GM12891 (cell line): ENCODE data around the gene BPIFB6.

Source experiments
- POLR2A ChIP-seq: IDR thresholded peaks from 2 replicates; pipeline ENCODE4 v1.6.1; 2011; ENCODE audit warnings: low read depth, low read length, control low read depth
- POLR2AphosphoS5 ChIP-seq: IDR thresholded peaks from 2 replicates; pipeline ENCODE4 v1.6.1; 2011; ENCODE audit warnings: low read depth, low read length, control low read depth
- SPI1 ChIP-seq: IDR thresholded peaks from 2 replicates; pipeline ENCODE4 v1.6.1; 2011; ENCODE audit warnings: low read depth, low read length, control low read depth
- TAF1 ChIP-seq: IDR thresholded peaks from 2 replicates; pipeline ENCODE4 v1.6.1; 2011; ENCODE audit warnings: low read depth, low read length, control low read depth

GRCh38 chr20:33025318-33025876, 6.1 kb upstream of the BPIFB6 start:
- TF ChIP-seq POLR2AphosphoS5 = no peak
- TF ChIP-seq POLR2A = no peak
- no peak for TF ChIP-seq SPI1
- TF ChIP-seq TAF1 = no peak
